Large intestine (tissue), 12 donors: Measurements from ENCODE around the gene MYH1. TPM values are rescaled to one million over a fixed set of nuclear protein-coding genes. Genes with fewer than 3 reads are reported as not detected.
"Not testable (repeated sequence)": the region's sequence is repeated elsewhere in the genome, so short reads cannot be mapped to it uniquely, and the experiment has no call there.

Experiments
- DNase-seq, 2 donors: peaks; one replicate each; pipeline versions ENCODE4 v3.0.0 to v3.0.0-alpha.2; 2013
- H3K27ac ChIP-seq: one replicate; pipeline ENCODE4 v1.5.1; 2013; ENCODE audit warnings: low read length
- H3K27me3 ChIP-seq: 2 replicates; pipeline ENCODE4 v1.6.1; 2013; ENCODE audit warnings: low read length; ENCODE audit not compliant: control insufficient read depth, insufficient read depth
- H3K36me3 ChIP-seq: 2 replicates; pipeline ENCODE4 v1.6.1; 2013; ENCODE audit warnings: low read length; ENCODE audit not compliant: control insufficient read depth, insufficient read depth
- H3K4me1 ChIP-seq: one replicate; pipeline ENCODE4 v1.6.1; 2013; ENCODE audit warnings: low read length; ENCODE audit not compliant: control insufficient read depth, insufficient read depth
- H3K4me3 ChIP-seq: one replicate; pipeline ENCODE4 v1.5.1; 2013; ENCODE audit warnings: low read length
- H3K9me3 ChIP-seq: one replicate; pipeline ENCODE4 v1.6.1; 2013; ENCODE audit warnings: mild to moderate bottlenecking, low read depth, low read length, moderate library complexity; ENCODE audit not compliant: control insufficient read depth
- WGBS: methylation state at CpG from one replicate; pipeline ENCODE4 v1.1.5; 2013; ENCODE audit warnings: low lambda C conversion rate; ENCODE audit not compliant: insufficient coverage; 5-methylcytosine and 5-hydroxymethylcytosine counted together
- long read RNA-seq, 11 donors: transcript quantifications; one replicate each; lab custom pipeline, GENCODE V29; 2026
- polyA plus RNA-seq: library from polyadenylated mRNA; unstranded; fragments of 120-200 nt; gene quantifications from one replicate; pipeline ENCODE4 v1.2.1, GENCODE V29; 2013

Gene MYH1
- polyA plus RNA-seq: 0.01 TPM
- long read RNA-seq, donor 1: 0 reads
- long read RNA-seq, donor 2: 0 reads
- long read RNA-seq, donor 3: 0 reads
- long read RNA-seq, donor 4: 0 reads
- long read RNA-seq, donor 5: 0 reads
- long read RNA-seq, donor 6: 0 reads
- long read RNA-seq, donor 7: 0 reads
- long read RNA-seq, donor 8: 0 reads
- long read RNA-seq, donor 9: 0 reads
- long read RNA-seq, donor 10: 0 reads
- long read RNA-seq, donor 11: 0 reads

DNA sequence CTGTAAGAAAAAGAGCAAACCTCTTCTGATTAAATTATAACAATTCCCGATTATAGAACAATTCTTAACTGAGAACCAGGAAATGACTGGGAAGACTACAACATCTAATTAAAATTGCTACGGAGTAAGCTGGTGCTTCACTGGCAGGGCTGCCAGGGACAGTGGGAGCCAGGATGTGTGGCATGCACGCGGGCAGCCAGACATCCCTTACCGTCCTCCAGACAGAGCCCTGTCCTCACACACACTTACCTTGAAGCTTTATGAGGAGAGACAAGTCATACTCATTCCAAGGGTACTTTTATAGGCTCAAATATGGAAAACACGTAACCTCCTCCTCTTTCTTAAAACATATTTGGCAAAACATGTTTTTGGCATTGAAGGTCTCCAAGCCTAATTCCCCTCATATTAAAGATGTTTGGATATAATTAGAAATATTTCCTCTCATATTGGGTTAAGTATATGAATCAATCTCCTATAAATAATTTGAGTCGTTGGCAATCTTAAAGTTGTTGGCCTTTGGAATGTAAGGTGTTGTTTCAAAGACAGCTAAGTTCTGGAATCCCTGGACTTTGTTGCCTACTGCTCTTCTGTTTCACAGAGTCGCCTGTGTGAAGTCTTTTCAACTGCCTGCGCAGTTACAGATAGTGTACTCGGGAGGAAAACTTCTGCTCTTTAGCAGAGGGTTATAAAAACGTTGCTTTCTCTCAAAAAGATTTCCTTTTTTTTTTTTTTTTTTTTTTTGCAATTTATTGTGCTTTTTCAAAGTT is at the start of gene MYH1:
MYH1 (minus strand) TSS at position 272 of the 767 bp plus-strand sequence. CDS start 1,900 bp downstream, outside the sequence.
- no peaks in the 10 kb centered on the region for H3K36me3 ChIP-seq
- no peaks in the 10 kb centered on the region for H3K27me3 ChIP-seq
- WGBS: 56% methylated on average over 2 of the region's 11 CpGs
- peak in 1 of 2 donors; percentile 17 for DNase-seq
- no peak within 1 kb of the TSS for H3K4me3 ChIP-seq
- no peaks in the 10 kb centered on the region for H3K4me1 ChIP-seq
- no peak within 1 kb of the TSS for H3K27ac ChIP-seq
- no peaks in the 10 kb centered on the region for H3K9me3 ChIP-seq

DNA sequence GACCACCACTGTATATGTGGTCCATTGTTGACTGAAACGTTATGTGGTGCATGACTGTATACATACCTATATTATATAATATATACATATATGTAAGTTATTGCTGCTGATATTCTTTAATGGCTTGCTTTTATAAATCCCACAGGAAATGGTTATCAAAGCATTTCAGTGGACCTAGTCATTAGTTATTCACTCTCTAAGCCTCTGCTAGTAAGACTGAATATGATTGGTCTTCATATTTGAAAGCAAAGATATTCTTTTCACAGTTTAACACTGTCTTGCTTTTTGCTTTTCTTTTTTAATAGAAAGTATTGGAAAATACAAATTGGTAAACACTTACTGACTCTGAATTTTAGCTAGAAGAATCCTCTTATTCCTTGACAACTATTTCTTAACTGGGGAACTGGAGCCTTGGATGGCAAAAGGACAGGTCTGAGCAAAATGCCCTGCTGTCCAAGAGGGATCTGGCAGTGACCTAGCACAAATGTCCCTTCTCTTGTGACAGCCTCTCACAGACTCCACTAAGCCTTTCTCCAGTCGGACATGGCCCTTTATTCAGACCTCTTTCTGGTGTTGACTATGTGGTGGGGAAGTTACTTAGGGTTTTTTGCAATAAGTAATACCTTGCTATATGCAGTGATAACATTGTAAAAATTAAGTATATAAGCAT is 45.8 kb upstream of the MYH1 start:
- DNase-seq: no peak

DNA sequence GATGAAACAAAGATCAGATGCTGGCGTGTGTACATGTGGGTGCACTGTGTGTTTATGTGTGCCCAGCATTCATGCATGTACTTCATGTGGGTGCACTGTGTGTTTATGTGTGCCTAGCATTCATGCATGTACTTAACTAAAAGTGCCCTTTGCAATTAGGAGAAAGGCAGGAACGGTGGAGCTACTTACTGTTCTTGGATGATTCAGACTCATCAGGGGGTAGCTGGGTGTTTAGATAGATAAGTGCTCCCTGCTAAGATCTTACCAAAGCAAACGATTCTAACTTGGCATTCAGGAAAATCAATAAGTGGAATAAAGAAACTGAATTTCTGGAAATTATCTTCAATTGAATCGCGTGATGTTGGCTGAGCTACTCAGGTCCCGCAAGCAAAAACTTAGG is 39.7 kb upstream of the MYH1 start:
- no peaks in the 10 kb centered on the region for H3K36me3 ChIP-seq
- no peaks in the 10 kb centered on the region for H3K4me1 ChIP-seq
- no peak overlapping the region for H3K27ac ChIP-seq
- DNase-seq: no peak
- no CpG with 5 or more reads among the region's 6 CpGs for WGBS
- no peaks in the 10 kb centered on the region for H3K9me3 ChIP-seq
- H3K4me3 ChIP-seq: no peak overlapping the region
- H3K27me3 ChIP-seq: no peaks in the 10 kb centered on the region

More for the DNA sequence above, 45.8 kb upstream of the MYH1 start:
- no CpG with 5 or more reads among the region's 2 CpGs for WGBS
- Histone ChIP-seq H3K4me3 (no peak overlapping the region), H3K36me3 (no peaks in the 10 kb centered on the region), H3K27me3 (no peaks in the 10 kb centered on the region), H3K27ac (no peak overlapping the region), H3K4me1 (no peaks in the 10 kb centered on the region), H3K9me3 (no peaks in the 10 kb centered on the region)

DNA sequence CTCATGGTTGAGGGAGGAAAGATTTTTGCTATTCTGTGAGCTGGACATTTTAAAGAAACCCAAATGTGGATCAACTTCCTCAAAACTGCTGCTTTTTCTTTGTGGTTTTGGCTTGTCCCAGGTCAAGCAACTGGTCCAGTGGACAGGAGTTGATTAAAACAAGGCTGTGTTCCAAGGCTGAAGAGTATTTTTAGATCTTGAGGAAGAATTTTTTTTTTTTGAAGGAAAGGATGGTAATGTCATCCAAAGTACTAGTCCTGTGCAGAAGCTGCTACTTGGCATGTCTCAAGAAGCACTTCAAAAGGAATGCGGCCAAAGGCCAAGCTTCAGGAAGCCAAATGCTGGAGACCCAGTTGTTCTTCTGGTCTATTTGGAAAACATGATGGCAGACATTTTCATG is 39.1 kb upstream of the MYH1 start:
- no CpG with 5 or more reads among the region's 1 CpG for WGBS
- H3K4me3 ChIP-seq: no peak overlapping the region

DNA sequence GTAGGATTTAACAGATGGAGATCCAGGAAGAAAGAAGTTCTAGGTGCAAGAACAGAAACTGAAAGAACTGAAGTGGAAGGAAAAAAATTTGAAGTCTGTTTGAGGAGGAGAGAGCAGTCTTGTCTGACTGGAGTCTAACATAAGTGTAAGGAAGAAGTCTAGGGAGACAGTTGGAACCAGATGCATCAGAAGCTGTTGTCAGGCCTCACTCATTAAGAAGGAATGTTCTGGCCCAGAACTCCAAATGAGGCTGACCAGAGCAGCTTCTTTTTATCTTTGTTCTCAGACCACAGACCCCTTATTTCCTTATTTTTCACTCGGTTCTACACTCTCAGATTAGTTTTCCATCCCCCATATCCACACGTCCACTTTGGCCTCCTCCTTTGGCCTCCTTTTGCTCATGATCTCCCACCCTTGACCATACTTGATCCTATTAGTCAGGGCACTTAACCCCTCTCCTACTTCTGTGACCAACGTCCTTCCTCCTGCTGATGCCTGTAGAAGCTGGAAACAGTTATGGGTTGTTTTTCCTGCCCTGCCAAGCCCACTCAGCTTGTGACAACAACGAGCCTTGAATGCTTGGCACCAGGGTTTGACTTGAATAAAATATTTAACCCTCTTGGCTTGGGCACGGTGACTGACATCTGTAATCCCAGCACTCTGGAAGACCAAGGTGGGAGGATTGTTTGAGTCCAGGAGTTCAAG is 38.1 kb upstream of the MYH1 start:
- no peak overlapping the region for H3K4me3 ChIP-seq
- H3K27me3 ChIP-seq: no peaks in the 10 kb centered on the region
- no peak overlapping the region for H3K27ac ChIP-seq
- no peaks in the 10 kb centered on the region for H3K4me1 ChIP-seq
- 100% methylated on average over 2 of the region's 5 CpGs for WGBS
- H3K9me3 ChIP-seq: no peaks in the 10 kb centered on the region
- no peaks in the 10 kb centered on the region for H3K36me3 ChIP-seq
- DNase-seq: no peak

More for the DNA sequence above, 39.1 kb upstream of the MYH1 start:
- H3K36me3 ChIP-seq: no peaks in the 10 kb centered on the region
- no peak overlapping the region for H3K27ac ChIP-seq
- no peaks in the 10 kb centered on the region for H3K9me3 ChIP-seq
- no peaks in the 10 kb centered on the region for H3K27me3 ChIP-seq
- DNase-seq: no peak
- H3K4me1 ChIP-seq: no peaks in the 10 kb centered on the region

DNA sequence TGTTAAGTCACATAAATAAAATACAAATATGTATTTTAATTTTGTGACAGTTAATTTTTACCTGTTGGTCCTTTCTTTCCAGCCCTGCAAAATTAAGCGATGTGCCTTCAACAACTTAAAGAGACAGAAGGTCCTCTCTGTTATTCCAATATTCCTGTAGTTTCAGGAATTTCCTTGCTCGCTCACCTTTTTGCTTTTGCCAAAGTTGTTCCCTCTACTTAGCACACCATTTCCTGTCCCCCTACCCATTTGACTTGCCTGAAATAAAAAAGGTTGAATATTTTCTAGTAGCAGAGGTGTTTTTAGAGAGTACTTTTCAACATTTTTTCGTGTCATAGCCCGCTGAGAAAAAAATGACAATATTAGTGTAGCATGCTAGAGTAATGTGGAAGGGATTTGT is 31.7 kb upstream of the MYH1 start:
- Histone ChIP-seq H3K4me1 (no peaks in the 10 kb centered on the region), H3K27me3 (peaks cover 14% of the 10 kb centered on the region), H3K27ac (no peak overlapping the region), H3K9me3 (no peaks in the 10 kb centered on the region), H3K36me3 (no peaks in the 10 kb centered on the region), H3K4me3 (no peak overlapping the region)
- no peak for DNase-seq
- WGBS: 100% methylated on average over 2 of the region's 4 CpGs

DNA sequence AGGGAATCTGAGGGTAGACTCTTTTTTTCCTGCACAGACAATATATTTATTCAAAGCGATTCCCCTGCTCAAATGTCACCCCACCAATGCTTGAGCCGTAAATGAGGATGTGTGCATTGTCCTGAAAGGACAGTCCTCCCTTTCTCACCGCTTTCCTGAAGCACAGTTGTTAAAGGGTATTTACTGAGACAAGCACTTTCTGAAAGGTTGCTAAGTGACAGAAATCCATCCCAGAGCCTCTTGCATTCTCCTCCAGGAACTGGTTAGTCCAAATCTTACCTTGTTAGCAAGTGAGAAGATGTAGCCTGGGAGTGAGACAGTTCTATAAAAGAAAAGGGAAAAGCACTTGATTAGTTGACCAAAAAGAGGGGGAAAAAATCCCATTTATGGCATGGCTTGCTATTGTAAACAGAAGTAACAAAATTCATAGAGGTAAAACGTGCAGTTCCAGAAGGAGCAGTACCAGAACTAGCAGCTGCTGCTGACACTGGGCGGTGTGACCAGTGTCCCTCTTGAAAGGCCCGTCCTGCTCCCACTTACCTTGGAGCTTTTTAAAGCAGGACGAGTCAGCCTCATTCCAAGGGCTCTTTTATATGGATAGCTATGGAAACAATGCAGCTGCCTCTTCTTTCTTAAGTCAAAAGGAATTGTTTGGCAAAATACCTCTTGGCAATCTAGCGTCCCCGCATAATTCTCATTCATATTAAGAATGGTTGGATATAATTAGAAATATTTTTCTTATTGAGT is 30.9 kb upstream of the MYH1 start, which contains the start of gene MYH2:
MYH2 (minus strand) TSS at position 563 of the 747 bp plus-strand sequence. CDS start 1,738 bp downstream, outside the sequence.
- no CpG with 5 or more reads among the region's 9 CpGs for WGBS

DNA sequence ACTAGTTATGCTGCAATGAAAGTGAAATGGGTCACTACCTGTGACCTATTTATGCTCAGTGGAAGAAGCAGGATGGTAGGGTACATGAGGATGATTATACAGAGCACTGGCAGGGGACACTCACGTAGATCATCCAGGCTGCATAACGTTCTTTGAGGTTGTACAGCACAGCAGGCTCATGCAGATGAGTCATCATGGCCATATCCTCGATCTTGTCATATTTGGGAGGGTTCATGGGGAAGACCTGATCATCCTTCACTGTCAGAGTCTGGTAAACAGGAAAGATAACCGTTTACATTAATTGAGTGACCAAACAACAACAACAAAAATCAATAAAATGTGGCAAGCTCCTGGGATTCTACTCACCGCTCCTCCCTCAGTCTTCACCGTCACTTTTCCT is 29.0 kb upstream of the MYH1 start:
- no CpG with 5 or more reads among the region's 6 CpGs for WGBS
- H3K9me3 ChIP-seq: no peaks in the 10 kb centered on the region
- DNase-seq: no peak
- peaks cover 14% of the 10 kb centered on the region for H3K27me3 ChIP-seq
- no peak overlapping the region for H3K4me3 ChIP-seq
- no peaks in the 10 kb centered on the region for H3K36me3 ChIP-seq
- H3K27ac ChIP-seq: no peak overlapping the region
- no peaks in the 10 kb centered on the region for H3K4me1 ChIP-seq

More for the DNA sequence above, 30.9 kb upstream of the MYH1 start, which contains the start of gene MYH2:
- no peak for DNase-seq
- no peak within 1 kb of the TSS for H3K27ac ChIP-seq
- no peaks in the 10 kb centered on the region for H3K36me3 ChIP-seq
- H3K4me1 ChIP-seq: no peaks in the 10 kb centered on the region
- no peak within 1 kb of the TSS for H3K4me3 ChIP-seq
- peaks cover 14% of the 10 kb centered on the region for H3K27me3 ChIP-seq
- no peaks in the 10 kb centered on the region for H3K9me3 ChIP-seq

DNA sequence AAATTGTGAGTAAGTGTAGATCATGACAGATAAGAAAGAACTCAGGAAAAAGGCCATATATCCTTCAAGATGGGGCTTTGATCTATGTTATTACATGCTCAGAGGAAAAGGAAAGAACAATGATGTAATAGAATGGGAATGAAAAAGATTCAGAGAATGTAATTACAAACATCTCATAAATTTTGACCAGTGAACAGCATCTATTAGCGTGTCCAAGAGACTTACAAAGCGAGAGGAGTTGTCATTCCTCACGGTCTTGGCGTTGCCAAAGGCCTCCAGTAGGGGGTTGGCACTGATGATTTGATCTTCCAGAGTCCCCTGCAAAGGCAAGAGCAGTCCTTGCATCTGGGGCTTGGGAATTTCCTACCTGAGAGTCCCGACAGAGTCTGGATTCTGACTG is 25.1 kb upstream of the MYH1 start:
- not testable (repeated sequence) for H3K9me3 ChIP-seq, H3K4me1 ChIP-seq, H3K27me3 ChIP-seq, H3K36me3 ChIP-seq, H3K27ac ChIP-seq, DNase-seq, H3K4me3 ChIP-seq
- WGBS: no CpG with 5 or more reads among the region's 5 CpGs
